CD4-positive, alpha-beta T cell (primary cell): ENCODE measurements around the gene TMEM201. TPM values are rescaled to one million over a fixed set of nuclear protein-coding genes. Genes with fewer than 3 reads are reported as not detected.

ENCODE experiments used
- ATAC-seq: fragments of 200-7000 bp; cut with Tn5 transposase; one replicate; pipeline ENCODE4 v1.10.0; 2022; ENCODE audit warnings: mild to moderate bottlenecking; ENCODE audit not compliant: poor library complexity
- CTCF ChIA-PET: fragments of 350-600 bp; sonication (Branson Sonifier 250); formaldehyde crosslinking; loops from one replicate; lab custom pipeline; 2021; ENCODE audit warnings: antibody characterized with exemption, inconsistent platforms; lab: Charles Lee
- POLR2A ChIA-PET: fragments of 350-600 bp; sonication (Branson Sonifier 250); formaldehyde crosslinking; loops from one replicate; lab custom pipeline; 2021; ENCODE audit warnings: antibody characterized with exemption, inconsistent platforms; lab: Charles Lee
- DNase-seq, 14 experiments: peaks; one replicate each; pipeline ENCODE4 v3.0.0-alpha.2; 2013 to 2020; ENCODE audit warnings: mixed read lengths in 2 of 14
- H3K27ac ChIP-seq, 2 donors: one replicate each; pipeline versions ENCODE4 v1.5.1 to v1.7.0; 2013; ENCODE audit warnings: low read length in 2 of 2, low read depth in 1 of 2, mild to moderate bottlenecking in 1 of 2
- H3K27me3 ChIP-seq, 2 experiments: 1 replicate in 1 of 2; 2 replicates in 1 of 2; pipeline versions ENCODE4 v1.6.1 to v1.7.0; 2013; ENCODE audit warnings: low read length in 2 of 2, control low read depth in 1 of 2, mild to moderate bottlenecking in 1 of 2, moderate library complexity in 1 of 2; ENCODE audit not compliant: insufficient read depth in 2 of 2, control insufficient read depth in 1 of 2
- H3K36me3 ChIP-seq: one replicate; pipeline ENCODE4 v1.6.1; 2013; ENCODE audit warnings: low read length, control low read depth; ENCODE audit not compliant: insufficient read depth
- H3K4me1 ChIP-seq: one replicate; pipeline ENCODE4 v1.6.1; 2013; ENCODE audit warnings: low read length, control low read depth; ENCODE audit not compliant: insufficient read depth
- H3K4me3 ChIP-seq: one replicate; pipeline ENCODE4 v1.5.1; 2013; ENCODE audit warnings: mild to moderate bottlenecking, low read length, moderate library complexity
- H3K9me3 ChIP-seq, 2 experiments: 1 replicate in 1 of 2; 2 replicates in 1 of 2; pipeline versions ENCODE4 v1.6.1 to v1.7.0; 2013; ENCODE audit warnings: low read length in 2 of 2, mild to moderate bottlenecking in 2 of 2, control low read depth in 1 of 2, moderate library complexity in 1 of 2; ENCODE audit not compliant: control insufficient read depth in 1 of 2, insufficient read depth in 1 of 2
- H3K27ac Mint-ChIP-seq: one replicate; pipeline ENCODE4 v1.8.0; 2020; ENCODE audit warnings: mixed read lengths
- H3K27me3 Mint-ChIP-seq: one replicate; pipeline ENCODE4 v1.8.0; 2021; ENCODE audit warnings: mixed read lengths
- H3K36me3 Mint-ChIP-seq: one replicate; pipeline ENCODE4 v1.8.0; 2021; ENCODE audit warnings: low read depth, mixed read lengths
- H3K4me1 Mint-ChIP-seq: one replicate; pipeline ENCODE4 v1.8.0; 2021; ENCODE audit warnings: low read depth, mixed read lengths
- H3K4me3 Mint-ChIP-seq: one replicate; pipeline ENCODE4 v1.8.0; 2020; ENCODE audit warnings: mild to moderate bottlenecking, mixed read lengths
- H3K9me3 Mint-ChIP-seq: one replicate; pipeline ENCODE4 v1.8.0; 2020; ENCODE audit warnings: mixed read lengths
- CTCF ChIP-seq: fragments of 200-600 bp; IDR thresholded peaks from one replicate; pipeline ENCODE4 v1.8.0; 2022; ENCODE audit warnings: antibody characterized with exemption, mild to moderate bottlenecking
- intact Hi-C, 2 experiments: fragments of 100-400 bp; cut with DNase I in 1 of 2; cut with micrococcal nuclease in 1 of 2; formaldehyde crosslinking; loops; one replicate each; pipeline versions ENCODE4 v1.15.1 to v1.9.0; 2023 to 2025; cut with DNase I, micrococcal nuclease
- total RNA-seq, 174 experiments: library from RNA in 2 of 174; stranded (reverse) in 2 of 174; gene quantifications; one replicate each; pipeline ENCODE4 v1.2.3 and lab custom pipeline; 2021 to 2026

The TMEM201 gene
- total RNA-seq, 2 experiments from 2014 or later: 9.1 to 9.2 TPM

- POLR2A ChIA-PET: no interaction called here
Observed at GRCh38 chr1:9549955-9550546, 38.7 kb upstream of the TMEM201 start.

GRCh38 chr1:9551984-9552383, 36.7 kb upstream of the TMEM201 start:
- no peaks in the 10 kb centered on the region for H3K27me3 ChIP-seq
- Mint-ChIP-seq H3K4me3 (no peak overlapping the region), H3K27ac (no peak overlapping the region), H3K27me3 (no peaks in the 10 kb centered on the region), H3K4me1 (peaks cover 12% of the 10 kb centered on the region), H3K9me3 (no peaks in the 10 kb centered on the region), H3K36me3 (peaks cover 41% of the 10 kb centered on the region)
- POLR2A ChIA-PET: no interaction called here
- H3K4me1 ChIP-seq: no peaks in the 10 kb centered on the region
- no peak for TF ChIP-seq CTCF
- H3K4me3 ChIP-seq: no peak overlapping the region
- DNase-seq (no peak), ATAC-seq (no peak)
- peaks cover 20% of the 10 kb centered on the region for H3K36me3 ChIP-seq
- intact Hi-C loops: no loop called here
- no peak overlapping the region for H3K27ac ChIP-seq
- CTCF ChIA-PET: interaction anchor here (0.6 kb wide), 1 partner anchor 103 kb away, joined by 3 read pairs; no protein-coding TSS in a partner anchor
- H3K9me3 ChIP-seq: no peaks in the 10 kb centered on the region

More at GRCh38 chr1:9549955-9550546, 38.7 kb upstream of the TMEM201 start:
- Histone ChIP-seq H3K27me3 (no peaks in the 10 kb centered on the region), H3K4me3 (no peak overlapping the region), H3K9me3 (no peaks in the 10 kb centered on the region), H3K36me3 (peaks cover 6% of the 10 kb centered on the region), H3K4me1 (no peaks in the 10 kb centered on the region), H3K27ac (no peak overlapping the region)
- CTCF ChIA-PET: interaction anchor here (0.7 to 0.9 kb wide), 2 partner anchors 59 to 928 kb away, joined by 3 to 4 read pairs; no protein-coding TSS in a partner anchor
- no peak overlapping the region for H3K4me3 Mint-ChIP-seq
- intact Hi-C loops: no loop called here
- H3K27ac Mint-ChIP-seq: no peak overlapping the region
- H3K36me3 Mint-ChIP-seq: peaks cover 23% of the 10 kb centered on the region
- no peak for TF ChIP-seq CTCF
- ATAC-seq: no peak
- DNase-seq: no peak
- no peaks in the 10 kb centered on the region for H3K27me3 Mint-ChIP-seq
- H3K4me1 Mint-ChIP-seq: peaks cover 18% of the 10 kb centered on the region
- H3K9me3 Mint-ChIP-seq: no peaks in the 10 kb centered on the region

GRCh38 chr1:9553736-9554144, 35.0 kb upstream of the TMEM201 start:
- POLR2A ChIA-PET: no interaction called here
- CTCF ChIA-PET: no interaction called here

More at GRCh38 chr1:9553736-9554144, 35.0 kb upstream of the TMEM201 start:
- Histone ChIP-seq H3K27me3 (no peaks in the 10 kb centered on the region), H3K4me1 (peaks cover 12% of the 10 kb centered on the region), H3K27ac (no peak overlapping the region), H3K9me3 (no peaks in the 10 kb centered on the region), H3K4me3 (no peak overlapping the region), H3K36me3 (peaks cover 21% of the 10 kb centered on the region)
- Mint-ChIP-seq H3K27me3 (no peaks in the 10 kb centered on the region), H3K4me1 (peaks cover 21% of the 10 kb centered on the region), H3K9me3 (no peaks in the 10 kb centered on the region), H3K27ac (no peak overlapping the region), H3K36me3 (peaks cover 52% of the 10 kb centered on the region), H3K4me3 (no peak overlapping the region)
- intact Hi-C loops: no loop called here
- ATAC-seq: no peak
- no peak for TF ChIP-seq CTCF
- no peak for DNase-seq
